ENCODE results near the gene PDGFRB.

GRCh38 chr5:150129813-150130492 lies 25.7 kb downstream of the PDGFRB start:
- TF ChIP-seq CTCF (IDR thresholded peaks at IDR 0.05; ENCODE audit: insufficient read depth, low read length, poor library complexity, severe bottlenecking) (peak; percentile 91), EZH2phosphoT487 (conservative IDR thresholded peaks at IDR 0.05; ENCODE audit: low read length) (no peak)

Data from SU-DHL-6 (cell line).